HG03039 (cell line): ENCODE results near the gene IDH3G.
"Not testable (repeated sequence)": the region's sequence is repeated elsewhere in the genome, so short reads cannot be mapped to it uniquely, and the experiment has no call there.

Experiments used
- ATAC-seq: cut with Tn5 transposase; IDR thresholded peaks from one replicate; pipeline ENCODE4 v1.9.1; 2021; ENCODE audit warnings: mild to moderate bottlenecking, moderate library complexity; ENCODE audit not compliant: unreplicated experiment

Gene IDH3G

GRCh38 chrX:153763298-153763932 lies 30.8 kb downstream of the IDH3G start:
- no peak for ATAC-seq

GRCh38 chrX:153762626-153763173 lies 31.5 kb downstream of the IDH3G start:
- ATAC-seq, result no peak

- no peak for ATAC-seq
These were observed 32.3 kb downstream of the IDH3G start for GRCh38 chrX:153761863-153762262.

- ATAC-seq, result no peak
These were observed 39.0 kb downstream of the IDH3G start for GRCh38 chrX:153755136-153755535.

- ATAC-seq, result no peak
These were observed 43.9 kb downstream of the IDH3G start for GRCh38 chrX:153750127-153750774.

- not testable (repeated sequence) for ATAC-seq
These were observed 45.2 kb downstream of the IDH3G start for GRCh38 chrX:153749017-153749416.

GRCh38 chrX:153746991-153747390 lies 47.2 kb downstream of the IDH3G start:
- ATAC-seq, result not testable (repeated sequence)

- no peak for ATAC-seq
These were observed 47.8 kb downstream of the IDH3G start for GRCh38 chrX:153746359-153746758.

- ATAC-seq, result not testable (repeated sequence)
These were observed 49.1 kb downstream of the IDH3G start for GRCh38 chrX:153745067-153745433.

GRCh38 chrX:153744210-153745066 lies 49.7 kb downstream of the IDH3G start:
- no peak for ATAC-seq

GRCh38 chrX:153743468-153744209 lies 50.5 kb downstream of the IDH3G start:
- not testable (repeated sequence) for ATAC-seq

GRCh38 chrX:153742796-153743467 lies 51.2 kb downstream of the IDH3G start:
- ATAC-seq, result not testable (repeated sequence)

GRCh38 chrX:153742111-153742510 lies 52.1 kb downstream of the IDH3G start:
- not testable (repeated sequence) for ATAC-seq

GRCh38 chrX:153741446-153741845 lies 52.7 kb downstream of the IDH3G start:
- no peak for ATAC-seq

GRCh38 chrX:153740631-153741222 lies 53.4 kb downstream of the IDH3G start:
- no peak for ATAC-seq

GRCh38 chrX:153739754-153740486 lies 54.3 kb downstream of the IDH3G start:
- no peak for ATAC-seq

- ATAC-seq, result no peak
These were observed 56.0 kb downstream of the IDH3G start for GRCh38 chrX:153738056-153738605.

- no peak for ATAC-seq
These were observed 57.2 kb downstream of the IDH3G start for GRCh38 chrX:153736871-153737441.
